HL-60/S4 treated with phorbol 12-myristate 13-acetate at 8.2 ng/mL for 4 days and 3 days (cell line): Measurements from ENCODE around the gene ILK.

Source experiments
- in situ Hi-C: fragments of 300-500 bp; cut with MboI; formaldehyde crosslinking; loops from 2 replicates; pipeline ENCODE4 v1.15.0; 2022; ENCODE audit warnings: low sequenced_read_pairs

The ILK gene

GRCh38 chr11:6633422-6634408 lies 30.1 kb downstream of the ILK start:
- in situ Hi-C loops = no loop called here

DNA sequence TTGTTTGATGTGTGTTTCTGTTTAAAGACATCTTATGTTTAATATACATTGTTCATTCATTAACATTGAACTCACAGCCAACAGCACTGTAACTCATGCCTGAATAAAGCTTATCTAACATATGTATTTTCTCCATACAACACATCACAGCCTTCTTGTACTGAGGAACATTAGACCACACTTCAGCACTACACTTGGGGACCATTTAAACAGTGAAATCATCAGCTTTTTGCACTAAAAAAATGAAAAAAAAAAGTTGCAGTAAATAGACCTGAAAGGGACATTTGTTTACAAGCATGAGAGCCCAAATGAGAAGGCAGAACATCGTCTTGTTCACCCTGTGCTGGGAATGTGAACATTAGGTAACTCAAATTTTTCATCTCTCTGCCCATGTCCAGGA lies 31.0 kb downstream of the ILK start:
- in situ Hi-C loops = no loop called here

DNA sequence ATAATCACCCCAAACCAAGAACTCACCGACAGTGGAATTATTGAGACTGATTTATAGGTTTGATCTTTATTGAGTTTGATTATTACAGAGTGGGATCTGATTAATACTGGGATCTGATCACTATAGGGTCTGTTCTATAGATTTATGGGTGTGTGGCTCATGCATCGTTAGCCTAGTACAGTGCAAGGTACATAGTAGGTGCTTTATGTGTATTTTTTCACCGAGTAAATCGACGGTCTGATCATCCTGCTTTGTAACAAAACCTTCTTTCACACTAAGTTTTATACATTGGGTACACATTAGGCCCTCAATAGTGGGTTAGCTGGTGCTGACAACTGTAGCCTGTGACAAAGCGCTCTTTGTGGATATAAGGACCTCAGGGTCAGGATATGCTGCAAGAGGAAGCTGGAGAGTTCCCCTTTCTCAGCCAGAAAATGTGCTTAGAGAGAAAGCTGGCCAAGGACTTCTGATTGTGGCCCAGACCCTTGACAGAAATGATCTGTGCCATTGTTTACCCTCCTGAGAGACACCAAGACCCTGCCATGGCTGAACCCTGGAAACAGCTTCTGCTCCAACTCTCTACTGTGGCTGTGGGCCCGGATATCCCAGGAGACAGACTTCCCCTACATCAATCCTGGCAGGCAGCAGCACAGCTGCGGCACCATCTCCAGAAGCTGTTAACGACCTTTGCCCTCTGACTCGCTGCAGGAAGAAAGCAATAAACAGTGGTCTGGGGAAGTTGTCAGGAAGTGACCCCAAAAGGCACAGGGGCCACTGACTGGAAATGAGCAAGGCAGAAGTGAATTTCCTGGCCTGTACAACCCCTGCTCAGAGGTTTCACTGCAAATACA lies 31.7 kb downstream of the ILK start:
- in situ Hi-C loops = no loop called here

GRCh38 chr11:6636480-6636879 lies 32.9 kb downstream of the ILK start:
- in situ Hi-C loops = no loop called here

DNA sequence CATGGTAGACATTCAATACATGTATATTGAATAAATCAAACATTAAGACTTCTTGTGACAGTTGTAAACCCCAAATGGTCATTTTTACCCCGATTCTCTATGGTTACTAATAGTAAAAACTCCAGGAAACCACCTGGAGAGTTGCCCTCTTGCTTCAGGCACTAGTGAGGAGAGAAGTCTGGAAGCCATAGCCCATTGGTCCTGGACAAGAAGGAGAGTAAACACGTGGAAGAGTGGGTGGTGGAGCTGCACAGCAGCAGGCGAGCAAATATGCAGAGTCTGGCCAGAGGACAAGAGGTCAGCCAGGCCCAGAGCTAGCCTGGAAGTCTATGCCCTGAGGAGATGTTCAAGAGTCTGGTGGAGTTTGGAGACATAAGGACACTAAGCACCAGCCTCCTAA lies 34.3 kb downstream of the ILK start:
- in situ Hi-C loops = no loop called here

DNA sequence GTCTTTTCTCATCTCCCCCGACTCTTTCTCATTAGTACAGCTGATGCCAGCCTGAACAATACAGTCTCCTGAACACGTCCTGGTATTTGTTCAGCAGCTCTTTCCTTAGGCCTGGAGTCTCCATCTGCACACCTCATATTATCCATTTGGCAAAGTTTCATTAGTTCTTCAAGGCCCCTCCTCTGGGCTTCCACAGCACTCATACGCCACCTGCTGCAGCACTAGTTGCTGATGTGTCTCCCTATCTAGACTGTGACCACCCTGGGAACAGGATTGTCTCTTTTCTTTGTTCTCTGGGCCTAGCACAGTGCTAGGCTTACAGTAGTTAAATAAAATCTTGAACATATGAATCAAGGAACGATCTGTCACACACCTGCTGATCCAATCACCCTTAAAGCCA lies 34.9 kb downstream of the ILK start:
- in situ Hi-C loops = no loop called here

- in situ Hi-C loops = no loop called here
Measured at GRCh38 chr11:6640036-6640984, 36.7 kb downstream of the ILK start.

DNA sequence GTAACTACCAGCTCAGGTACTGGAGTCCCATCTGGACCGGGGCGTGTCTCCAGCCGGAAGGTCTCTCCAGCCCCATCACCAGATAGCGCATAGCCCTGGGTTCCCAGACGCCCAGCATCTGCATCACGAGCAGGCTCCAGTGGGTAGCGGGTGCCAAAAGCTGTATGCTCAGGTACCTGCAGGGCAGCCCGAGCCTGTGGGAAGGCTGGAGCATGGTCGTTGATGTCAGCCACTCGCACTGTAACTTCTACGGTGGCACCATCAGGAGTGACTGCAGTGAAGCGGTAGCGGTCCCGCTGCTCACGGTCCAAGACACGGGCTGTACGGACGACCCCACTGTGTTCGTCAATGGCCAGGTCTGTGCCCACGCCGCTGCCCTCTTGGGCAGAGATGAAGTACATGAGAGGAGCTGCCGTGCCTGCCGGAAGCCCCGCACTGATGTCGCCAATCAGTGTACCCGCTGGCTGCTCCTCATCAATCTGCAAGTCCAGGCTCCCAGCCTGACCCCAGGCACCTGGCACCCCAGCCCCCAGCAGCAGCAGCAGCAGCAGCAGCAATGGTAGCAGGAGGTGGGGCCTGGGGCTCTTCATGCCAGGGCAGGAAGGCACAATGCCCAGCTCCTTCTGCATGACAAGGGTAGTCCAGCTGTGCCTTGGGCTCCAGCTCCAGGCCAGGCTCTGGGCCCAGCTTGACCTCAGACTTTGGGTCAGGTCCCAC lies 37.6 kb downstream of the ILK start:
- in situ Hi-C loops = no loop called here

DNA sequence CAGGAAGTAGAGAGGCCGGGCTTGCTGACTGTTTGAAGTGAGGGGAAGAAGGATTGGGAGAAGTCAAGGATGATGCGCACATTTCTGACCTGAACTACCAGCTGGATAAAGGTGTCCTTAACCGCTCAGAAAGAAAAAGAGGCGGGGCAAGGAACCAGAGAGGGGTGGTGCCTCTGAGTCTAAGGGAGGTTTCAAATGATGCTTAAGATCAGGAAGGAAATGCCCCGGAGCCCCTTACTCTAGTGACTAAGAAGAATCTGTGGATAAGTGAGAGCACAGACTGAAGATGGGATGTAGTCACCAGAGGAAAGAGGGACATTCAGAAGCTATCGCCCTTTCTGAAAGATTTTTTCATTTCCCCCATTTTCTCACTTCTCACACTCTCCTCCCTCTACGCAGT lies 39.4 kb downstream of the ILK start:
- in situ Hi-C loops = no loop called here

GRCh38 chr11:6646071-6646470 lies 42.5 kb downstream of the ILK start:
- in situ Hi-C loops = no loop called here

GRCh38 chr11:6646576-6646917 lies 43.0 kb downstream of the ILK start:
- in situ Hi-C loops = no loop called here

GRCh38 chr11:6646918-6647679 lies 43.5 kb downstream of the ILK start:
- in situ Hi-C loops = no loop called here

DNA sequence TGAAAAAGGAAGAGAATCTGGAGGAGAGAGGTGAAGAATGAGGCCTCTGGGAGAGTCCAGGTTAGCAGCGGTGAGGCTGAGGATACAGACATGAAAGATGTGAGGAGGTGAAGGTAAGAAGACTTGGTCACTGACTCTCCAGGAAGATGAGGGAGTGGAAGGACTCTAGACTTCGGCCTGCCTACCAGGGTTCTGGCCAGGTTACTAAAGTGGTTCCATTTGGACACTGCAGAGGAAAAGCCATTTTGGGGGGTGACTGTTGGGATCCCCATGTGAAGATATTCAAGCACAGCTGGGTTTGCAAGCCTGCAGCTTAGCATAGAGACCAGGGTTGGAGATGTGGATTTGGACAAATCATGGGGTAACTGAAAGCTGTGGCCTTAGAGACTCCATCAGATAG lies 44.3 kb downstream of the ILK start:
- in situ Hi-C loops = no loop called here

GRCh38 chr11:6648501-6648900 lies 44.9 kb downstream of the ILK start:
- in situ Hi-C loops = no loop called here

- in situ Hi-C loops = no loop called here
Measured at GRCh38 chr11:6650104-6650503, 46.5 kb downstream of the ILK start.

DNA sequence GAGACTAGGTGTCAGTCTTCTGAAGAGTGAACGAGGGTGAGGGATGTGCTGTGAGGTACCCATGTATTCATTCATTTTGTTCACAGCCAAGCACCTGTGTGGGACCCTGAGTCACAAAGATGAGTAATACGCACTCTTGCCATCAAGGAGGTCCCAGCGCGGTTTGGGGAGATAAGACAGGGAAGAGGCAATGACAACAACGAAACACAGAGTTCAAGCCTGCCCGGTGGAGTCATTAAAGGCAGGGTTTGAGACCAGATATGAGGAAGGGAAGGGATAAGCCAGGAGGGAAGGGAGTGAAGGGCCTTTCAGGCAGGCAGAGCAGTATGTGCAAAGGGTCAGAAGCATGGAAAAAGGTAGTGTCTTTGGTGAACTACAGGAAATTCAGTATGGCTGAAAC lies 47.4 kb downstream of the ILK start:
- in situ Hi-C loops = no loop called here

DNA sequence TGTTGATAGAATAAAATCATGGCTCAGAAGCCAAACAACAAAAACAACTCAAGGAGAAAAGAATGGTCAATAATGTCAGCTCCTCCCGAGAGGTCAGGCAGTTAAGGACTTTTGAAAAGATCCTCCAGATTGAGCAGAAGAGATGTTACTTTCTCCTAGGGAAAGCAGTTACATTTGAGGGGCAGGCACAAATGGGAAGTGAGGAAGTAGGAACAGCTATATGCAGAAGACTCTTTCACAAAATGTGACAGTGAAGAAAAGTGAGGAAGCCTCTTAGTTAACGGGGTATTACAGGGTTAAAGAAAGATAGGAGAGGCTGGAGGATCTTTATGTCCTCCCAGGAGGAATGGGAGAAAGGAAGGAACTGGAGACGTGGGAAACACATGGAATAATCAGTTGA lies 48.6 kb downstream of the ILK start:
- in situ Hi-C loops = no loop called here

DNA sequence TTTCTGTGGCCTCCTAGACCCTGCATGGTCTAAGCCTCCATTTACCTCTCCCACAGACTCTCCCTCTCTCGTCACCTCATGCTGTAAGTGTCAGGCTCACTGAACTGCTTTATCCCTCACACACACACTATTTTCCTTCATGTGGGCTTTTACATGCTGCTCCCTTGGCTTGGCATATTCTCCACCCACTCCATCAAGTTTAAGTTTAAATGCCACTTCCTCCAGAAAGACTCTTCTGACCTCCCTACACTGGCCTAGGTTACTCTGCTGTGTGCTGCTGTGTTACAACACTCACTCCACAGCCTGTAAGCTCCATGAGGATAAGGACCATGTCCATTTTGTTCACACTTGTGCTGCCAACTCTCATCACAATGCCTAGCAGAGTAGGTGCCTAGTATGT lies 49.5 kb downstream of the ILK start:
- in situ Hi-C loops = no loop called here

DNA sequence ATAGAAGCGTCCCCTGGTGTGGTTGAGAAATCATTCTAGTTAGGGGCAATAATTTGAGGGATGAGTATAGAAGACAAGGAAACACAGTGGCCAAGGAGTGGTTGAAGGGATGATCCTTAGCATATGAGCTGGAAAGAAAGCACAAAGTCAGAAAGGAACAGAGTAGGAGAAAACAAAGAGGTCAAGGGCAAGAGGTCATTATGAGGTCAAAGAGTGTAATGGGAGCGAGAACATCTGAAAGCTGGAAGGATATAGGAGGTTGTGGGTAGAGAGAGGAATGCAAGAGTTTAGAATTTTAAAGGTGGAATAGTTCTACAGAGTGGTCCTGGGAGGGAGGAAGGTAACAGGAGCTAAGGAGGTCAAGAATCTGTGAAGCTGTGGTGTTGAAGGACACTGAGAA lies 50.1 kb downstream of the ILK start:
- in situ Hi-C loops = no loop called here
